Heart right ventricle (tissue), 16 donors: ENCODE data around the gene PTHLH. TPM values are rescaled to one million over a fixed set of nuclear protein-coding genes. Genes with fewer than 3 reads are reported as not detected.

Experiments used
- ATAC-seq, 8 donors: fragments of 200-7000 bp; cut with Tn5 transposase; one replicate each; pipeline ENCODE4 v1.9.1; 2020; ENCODE audit warnings: mild to moderate bottlenecking in 8 of 8, moderate library complexity in 8 of 8, moderate number of reproducible peaks in 1 of 8
- DNase-seq, 2 donors: peaks; one replicate each; pipeline ENCODE4 v3.0.0-alpha.2; 2020
- H3K27ac ChIP-seq, 10 donors: fragments of 200-600 bp; sonication (generic) in 2 of 10; one replicate each; pipeline versions ENCODE4 v1.5.0 to v1.8.0; 2020 to 2022; ENCODE audit warnings: mild to moderate bottlenecking in 3 of 10
- H3K27me3 ChIP-seq, 7 donors: fragments of 200-600 bp; one replicate each; pipeline ENCODE4 v1.8.0; 2021 to 2022; ENCODE audit warnings: mild to moderate bottlenecking in 2 of 7
- H3K36me3 ChIP-seq, 9 donors: fragments of 200-600 bp; sonication (generic) in 1 of 9; one replicate each; pipeline versions ENCODE4 v1.5.0 to v1.8.0; 2020 to 2022; ENCODE audit warnings: mild to moderate bottlenecking in 2 of 9
- H3K4me1 ChIP-seq, 9 donors: fragments of 200-600 bp; sonication (generic) in 1 of 9; one replicate each; pipeline versions ENCODE4 v1.5.0 to v1.8.0; 2020 to 2022; ENCODE audit warnings: mild to moderate bottlenecking in 4 of 9
- H3K4me3 ChIP-seq, 10 donors: fragments of 200-600 bp; sonication (generic) in 2 of 10; one replicate each; pipeline versions ENCODE4 v1.5.0 to v1.8.0; 2020 to 2022; ENCODE audit warnings: mild to moderate bottlenecking in 7 of 10, moderate library complexity in 2 of 10
- H3K9me3 ChIP-seq, 11 donors: fragments of 200-600 bp in 10 of 11; sonication (generic) in 2 of 11; one replicate each; pipeline versions ENCODE4 v1.5.0 to v1.8.0; 2013 to 2022; ENCODE audit warnings: mild to moderate bottlenecking in 2 of 11, control low read depth in 1 of 11, moderate library complexity in 1 of 11
- CTCF ChIP-seq, 9 donors: fragments of 200-600 bp; sonication (generic) in 2 of 9; IDR thresholded peaks; one replicate each; pipeline versions ENCODE4 v1.5.0 to v1.8.0; 2021 to 2022; ENCODE audit warnings: antibody characterized with exemption in 9 of 9, mild to moderate bottlenecking in 5 of 9, moderate library complexity in 1 of 9
- WGBS, 2 donors: extraction: QIAGEN DNeasy Blood & Tissue Kit; methylation state at CpG; one replicate each; pipeline ENCODE4 v1.1.7; 2013; ENCODE audit warnings: inconsistent platforms in 1 of 2; 5-methylcytosine and 5-hydroxymethylcytosine counted together
- intact Hi-C, 10 donors: fragments of 100-400 bp; cut with DNase I; formaldehyde crosslinking; loops; one replicate each; pipeline versions ENCODE4 v1.11.1 to v1.14.2; 2022
- polyA plus RNA-seq, 2 donors: library from polyadenylated mRNA; stranded (reverse); fragments of 200-250 nt; gene quantifications; one replicate each; pipeline ENCODE4 v1.2.3, GENCODE V29; 2013
- total RNA-seq, 10 donors: library from RNA; stranded (reverse); fragmentation: NEBNext Ultra II Directional in 3 of 10; extraction: Animal tissue kit (Norgen Biotek cat#: 25700) in 3 of 10; gene quantifications; one replicate each; pipeline versions ENCODE4 v1.2.1 to v1.2.4, GENCODE V29; 2021 to 2023
- donor health status: Arrhythmogenic right ventricular cardiomyopathy.
- donor health status: ischemic (EF 13 %, LVEDD 7.1; RV severe dilation, severe dysfunction).
- donor health status: healthy with polysubstance abuse.
- donor health status: DM: no; HTN: yes; CAD: no.
- donor health status: DM: no; HTN: no; CAD: no.
- donor health status: ischemic (EF 25% LVEDD 6.9; RV normal size, moderate dysfunction).
- donor health status: ischemic (EF 25% LVEDD 5.7; RV mildly dilated, moderate dysfunction).
- donor health status: healthy.
- donor health status: DM: yes; HTN: yes; CAD: no.
- donor health status: Ischemic cardiomyopathy.
- donor health status: ischemic (EF 35%, LVEDD 5.7; RV mildly dilated, moderate dysfunction).
- donor health status: nonischemic (EF 11% LVEDD 7.7; RV severe dilation, severe dysfunction).
- donor health status: DM: yes; HTN: yes; CAD: no.
- donor health status: PGD.
- donor health status: ischemic (EF 29% LVEDD 5.4; RV normal size, mild dysfunction).
- donor health status: nonischemic (EF 23%, LVEDD 6.1; RV moderate dilation, normal function).

The PTHLH gene
- total and polyA plus RNA-seq, 12 donors, result 0.21 to 9.4 (median 1.3) TPM; not detected in 2

DNA sequence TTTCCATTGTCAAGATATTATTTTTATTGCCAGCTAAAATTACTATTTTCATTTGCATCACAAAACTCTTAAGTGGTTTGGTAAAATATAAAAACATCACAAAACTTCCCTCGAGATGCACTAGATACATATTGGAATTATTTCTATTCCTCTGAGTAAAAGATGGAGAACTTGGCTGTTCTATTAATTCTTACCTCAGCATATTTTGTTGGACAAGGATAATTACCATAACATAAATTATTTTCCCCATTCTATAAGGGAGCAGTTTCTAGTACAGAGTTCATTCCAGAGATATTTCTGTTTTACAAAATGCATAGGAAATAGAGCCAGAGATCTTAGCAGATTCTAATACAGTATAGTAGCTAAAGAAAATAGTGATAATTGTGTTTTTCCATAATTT is 42.6 kb upstream of the PTHLH start:
- H3K27ac ChIP-seq, result no peak overlapping the region
- no peak overlapping the region for H3K4me3 ChIP-seq
- DNase-seq, result no peak
- no peaks in the 10 kb centered on the region for H3K27me3 ChIP-seq
- intact Hi-C loops, result no loop called here
- H3K4me1 ChIP-seq, result no peaks in the 10 kb centered on the region
- H3K9me3 ChIP-seq, result no peaks in the 10 kb centered on the region
- WGBS, 2 donors, result 84 to 89% methylated on average over 1 of the region's 1 CpG
- no peak for ATAC-seq
- TF ChIP-seq CTCF (IDR thresholded peaks at IDR 0.05), result no peak
- H3K36me3 ChIP-seq, result no peaks in the 10 kb centered on the region

DNA sequence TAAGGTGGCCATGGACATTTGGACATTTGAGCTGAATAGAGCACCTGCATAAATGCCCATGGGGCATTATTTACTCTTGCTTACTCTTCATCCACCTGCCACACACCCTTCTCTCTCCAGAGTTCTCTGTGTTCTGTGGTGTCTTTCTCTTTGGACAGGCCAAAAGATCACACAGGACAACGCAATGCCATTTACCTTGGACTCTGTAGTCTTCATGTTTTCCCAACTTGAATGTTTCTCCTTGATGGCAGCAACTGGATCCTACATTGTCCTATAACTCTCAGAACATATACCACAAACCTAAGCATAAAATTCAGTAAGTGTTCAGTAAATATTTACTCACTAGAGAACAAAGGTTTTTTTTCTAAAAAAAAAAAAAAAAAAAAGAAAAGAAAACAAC is 41.7 kb upstream of the PTHLH start:
- 93% methylated on average over 1 of the region's 1 CpG for WGBS, 2 donors
- H3K27me3 ChIP-seq, result peaks cover 0 to 5% (median 0%) of the 10 kb centered on the region in 7 donors
- intact Hi-C loops, result no loop called here
- DNase-seq (no peak), ATAC-seq (no peak)
- no peak overlapping the region for H3K27ac ChIP-seq
- no peak overlapping the region for H3K4me3 ChIP-seq
- no peaks in the 10 kb centered on the region for H3K9me3 ChIP-seq
- no peaks in the 10 kb centered on the region for H3K36me3 ChIP-seq
- no peak for TF ChIP-seq CTCF (IDR thresholded peaks at IDR 0.05)
- H3K4me1 ChIP-seq, result no peaks in the 10 kb centered on the region

DNA sequence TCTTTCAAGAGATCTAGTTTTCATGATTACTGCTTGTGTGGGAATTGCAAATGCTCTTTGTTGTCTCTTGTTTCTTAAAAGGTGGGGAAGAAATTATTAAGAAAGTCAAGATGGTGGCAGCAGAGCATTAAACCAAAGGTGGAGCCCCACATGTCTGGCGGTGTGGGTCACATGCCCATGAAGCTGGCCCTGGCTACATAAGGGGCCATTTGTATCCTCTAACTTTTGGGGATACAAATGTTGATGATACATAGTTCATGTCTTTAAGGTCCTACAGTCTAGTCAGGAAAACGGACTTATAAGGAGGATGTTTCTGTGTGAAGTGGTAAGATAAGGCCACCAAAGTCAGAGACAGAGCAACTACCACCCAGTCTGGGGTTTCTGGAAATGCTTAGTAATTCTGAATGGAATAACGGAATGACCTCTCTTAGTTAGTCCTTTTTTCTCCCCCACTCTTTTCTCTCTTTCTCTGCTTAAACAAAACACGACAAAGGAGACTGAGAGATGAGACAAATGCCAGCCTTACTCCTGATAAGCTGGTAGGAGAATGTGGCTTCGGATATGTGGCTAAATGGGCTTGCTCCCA is 39.9 kb upstream of the PTHLH start:
- Histone ChIP-seq H3K27me3 (peaks cover 0 to 7% (median 0%) of the 10 kb centered on the region in 7 donors), H3K36me3 (no peaks in the 10 kb centered on the region), H3K4me3 (no peak overlapping the region), H3K9me3 (no peaks in the 10 kb centered on the region), H3K27ac (no peak overlapping the region), H3K4me1 (no peaks in the 10 kb centered on the region)
- intact Hi-C loops, result no loop called here
- ATAC-seq, result no peak
- 81 to 84% methylated on average over 5 of the region's 5 CpGs for WGBS, 2 donors
- no peak for DNase-seq
- TF ChIP-seq CTCF (IDR thresholded peaks at IDR 0.05), result no peak

DNA sequence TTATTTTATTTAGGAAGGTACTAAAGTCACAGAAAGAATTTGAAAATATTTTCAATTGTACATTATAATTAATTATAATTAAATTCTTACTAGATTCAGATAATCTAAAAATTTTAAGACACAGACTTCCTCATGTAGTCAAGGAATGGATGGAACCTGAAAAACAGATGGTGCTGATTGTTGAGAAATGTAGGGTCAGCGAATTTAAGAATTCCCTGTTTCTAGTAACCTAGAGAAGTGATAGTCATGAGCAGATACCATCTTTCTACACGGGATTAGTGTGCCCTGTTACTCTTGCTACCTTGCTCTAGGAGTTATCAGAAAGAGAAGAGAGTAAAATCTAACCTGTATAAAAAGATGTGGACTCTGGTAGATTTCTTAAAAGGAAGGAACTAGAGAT is 37.5 kb upstream of the PTHLH start:
- intact Hi-C loops, result no loop called here
- Histone ChIP-seq H3K27ac (no peak overlapping the region), H3K4me3 (no peak overlapping the region), H3K4me1 (no peaks in the 10 kb centered on the region), H3K36me3 (no peaks in the 10 kb centered on the region), H3K27me3 (peaks cover 0 to 7% (median 0%) of the 10 kb centered on the region in 7 donors), H3K9me3 (no peaks in the 10 kb centered on the region)
- no peak for DNase-seq
- no peak for TF ChIP-seq CTCF (IDR thresholded peaks at IDR 0.05)
- no peak for ATAC-seq
- WGBS, 2 donors, result 71 to 85% methylated on average over 2 of the region's 2 CpGs
